Measurements from ENCODE around the gene CCDC110. TPM values are rescaled to one million over a fixed set of nuclear protein-coding genes. Genes with fewer than 3 reads are reported as not detected.

Gene CCDC110
- total RNA-seq, 4 donors from 2014 or later: 0.29 to 2.6 (median 2.1) TPM; not detected in 1

DNA sequence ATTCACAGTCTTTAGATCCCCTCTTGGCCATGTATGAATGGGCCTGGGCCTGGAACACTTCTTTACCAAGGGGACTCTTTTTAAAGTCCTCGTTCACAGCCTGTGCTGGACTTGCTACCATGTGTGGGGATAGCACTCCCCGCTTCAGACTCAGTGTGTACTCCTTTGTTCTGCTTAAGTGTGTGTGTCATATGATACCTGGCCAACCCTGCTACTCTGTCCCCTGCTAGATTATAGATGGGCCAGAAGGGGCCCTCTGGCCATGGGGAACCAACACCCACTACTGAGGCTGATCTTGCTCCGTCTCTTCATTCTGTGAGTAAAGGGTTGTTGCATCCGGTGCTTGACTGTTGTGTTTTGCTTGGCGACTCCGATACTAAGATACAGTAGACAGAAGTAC, 8.0 kb downstream of the CCDC110 start:
- TF ChIP-seq, protein P1, sequence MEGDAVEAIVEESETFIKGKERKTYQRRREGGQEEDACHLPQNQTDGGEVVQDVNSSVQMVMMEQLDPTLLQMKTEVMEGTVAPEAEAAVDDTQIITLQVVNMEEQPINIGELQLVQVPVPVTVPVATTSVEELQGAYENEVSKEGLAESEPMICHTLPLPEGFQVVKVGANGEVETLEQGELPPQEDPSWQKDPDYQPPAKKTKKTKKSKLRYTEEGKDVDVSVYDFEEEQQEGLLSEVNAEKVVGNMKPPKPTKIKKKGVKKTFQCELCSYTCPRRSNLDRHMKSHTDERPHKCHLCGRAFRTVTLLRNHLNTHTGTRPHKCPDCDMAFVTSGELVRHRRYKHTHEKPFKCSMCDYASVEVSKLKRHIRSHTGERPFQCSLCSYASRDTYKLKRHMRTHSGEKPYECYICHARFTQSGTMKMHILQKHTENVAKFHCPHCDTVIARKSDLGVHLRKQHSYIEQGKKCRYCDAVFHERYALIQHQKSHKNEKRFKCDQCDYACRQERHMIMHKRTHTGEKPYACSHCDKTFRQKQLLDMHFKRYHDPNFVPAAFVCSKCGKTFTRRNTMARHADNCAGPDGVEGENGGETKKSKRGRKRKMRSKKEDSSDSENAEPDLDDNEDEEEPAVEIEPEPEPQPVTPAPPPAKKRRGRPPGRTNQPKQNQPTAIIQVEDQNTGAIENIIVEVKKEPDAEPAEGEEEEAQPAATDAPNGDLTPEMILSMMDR (IDR thresholded peaks at IDR 0.05): no peak
- no peak for TF ChIP-seq POLR2A (IDR thresholded peaks at IDR 0.05)
- Histone ChIP-seq H3K4me1 (no peaks in the 10 kb centered on the region), H3K36me3 (no peaks in the 10 kb centered on the region), H3K9me3 (no peaks in the 10 kb centered on the region), H3K27ac (no peak overlapping the region), H3K27me3 (no peaks in the 10 kb centered on the region), H3K4me3 (no peak overlapping the region)
- intact Hi-C loops (cut with DNase I; ENCODE audit: low total_unique reads): no loop called here
- DNase-seq: no peak

DNA sequence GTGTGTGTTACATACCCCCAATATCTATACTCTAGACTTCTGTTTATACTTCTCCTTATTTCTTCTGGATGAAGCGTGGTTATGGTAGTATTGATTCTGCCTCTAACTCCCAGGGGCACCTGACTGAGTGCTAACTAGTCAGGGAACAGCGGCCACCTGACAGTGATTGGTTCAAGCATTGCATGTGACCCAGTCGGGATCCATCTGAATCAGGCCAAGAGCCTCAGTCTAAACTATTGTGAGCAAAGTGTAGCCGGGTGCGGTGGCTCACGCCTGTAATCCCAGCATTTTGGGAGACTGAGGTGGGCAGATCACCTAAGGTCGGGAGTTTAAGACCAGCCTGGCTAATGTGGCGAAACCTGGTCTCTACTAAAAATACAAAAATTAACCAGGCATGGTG, 10.0 kb downstream of the CCDC110 start:
- Histone ChIP-seq H3K27me3 (no peaks in the 10 kb centered on the region), H3K4me1 (no peaks in the 10 kb centered on the region), H3K36me3 (no peaks in the 10 kb centered on the region), H3K9me3 (no peaks in the 10 kb centered on the region), H3K4me3 (no peak overlapping the region), H3K27ac (no peak overlapping the region)
- no peak for DNase-seq
- no peak for TF ChIP-seq POLR2A (IDR thresholded peaks at IDR 0.05)
- TF ChIP-seq, protein P1 (IDR thresholded peaks at IDR 0.05): no peak
- intact Hi-C loops (cut with DNase I; ENCODE audit: low total_unique reads): no loop called here

DNA sequence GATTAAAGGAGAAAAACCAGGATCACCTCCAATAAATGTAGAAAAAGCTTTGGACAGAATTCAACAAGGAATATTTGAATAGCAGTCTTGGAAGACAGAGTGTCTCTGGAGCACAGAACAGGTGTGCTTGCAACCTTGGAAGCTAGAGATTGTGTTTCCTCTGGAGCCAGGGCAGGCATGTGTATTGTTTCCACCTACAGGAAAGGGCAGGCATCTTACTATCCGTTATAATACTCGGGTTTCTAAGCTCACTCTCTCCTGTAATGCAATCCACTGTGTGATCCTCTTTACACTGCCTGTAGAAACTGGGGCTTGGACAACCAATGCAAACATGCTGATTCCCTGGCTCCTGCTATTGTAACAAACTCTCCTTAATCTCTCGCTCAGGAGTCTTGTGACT, 14.4 kb downstream of the CCDC110 start:
- TF ChIP-seq, protein P1 (IDR thresholded peaks at IDR 0.05): no peak
- no peak for TF ChIP-seq POLR2A (IDR thresholded peaks at IDR 0.05)
- H3K4me3 ChIP-seq: no peak overlapping the region
- H3K4me1 ChIP-seq: no peaks in the 10 kb centered on the region
- H3K36me3 ChIP-seq: no peaks in the 10 kb centered on the region
- H3K9me3 ChIP-seq: no peaks in the 10 kb centered on the region
- H3K27me3 ChIP-seq: no peaks in the 10 kb centered on the region
- no peak for DNase-seq
- intact Hi-C loops (cut with DNase I; ENCODE audit: low total_unique reads): no loop called here
- no peak overlapping the region for H3K27ac ChIP-seq

DNA sequence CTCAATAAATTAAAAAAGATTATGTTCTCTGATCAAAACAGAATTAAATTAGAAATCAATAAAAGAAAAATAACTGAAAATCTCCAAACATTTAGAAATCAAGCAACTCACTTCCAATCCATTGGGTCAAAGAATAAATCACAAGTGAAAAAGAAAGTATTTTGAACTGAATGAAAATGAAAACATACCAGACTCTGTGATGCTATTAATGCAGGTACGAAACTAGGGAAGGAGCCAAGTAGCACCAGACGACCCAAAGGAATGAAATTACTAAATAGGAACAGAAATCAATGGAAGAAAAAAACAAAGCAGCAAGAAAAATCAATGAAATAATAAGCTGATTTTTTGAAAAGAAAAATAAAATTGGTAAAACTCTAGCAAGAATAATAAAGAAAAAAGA, 15.4 kb downstream of the CCDC110 start:
- Histone ChIP-seq H3K9me3 (no peaks in the 10 kb centered on the region), H3K4me1 (no peaks in the 10 kb centered on the region), H3K4me3 (no peak overlapping the region), H3K27me3 (no peaks in the 10 kb centered on the region), H3K27ac (no peak overlapping the region), H3K36me3 (no peaks in the 10 kb centered on the region)
- intact Hi-C loops (cut with DNase I; ENCODE audit: low total_unique reads): no loop called here
- TF ChIP-seq, protein P1 (IDR thresholded peaks at IDR 0.05): no peak
- TF ChIP-seq POLR2A (IDR thresholded peaks at IDR 0.05): no peak
- no peak for DNase-seq

DNA sequence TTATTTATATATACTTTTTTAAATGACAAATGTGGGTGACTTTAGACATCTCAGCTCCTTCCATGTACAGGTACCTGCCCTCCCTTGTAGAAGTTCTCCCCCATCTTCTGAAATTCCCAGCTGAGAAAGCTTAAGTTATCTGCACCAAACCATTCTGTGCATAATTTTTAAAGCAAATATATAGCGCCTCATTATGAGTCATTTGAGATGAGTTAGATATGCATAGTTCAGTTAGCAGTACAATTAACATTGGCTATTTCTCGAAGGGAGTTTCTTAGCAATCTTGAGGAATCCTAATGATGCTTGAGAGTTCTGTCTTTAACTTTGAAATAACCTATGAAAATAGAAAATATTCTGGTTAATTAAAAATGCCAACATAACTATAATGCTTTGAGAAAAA, 26.3 kb downstream of the CCDC110 start:
- Histone ChIP-seq H3K36me3 (no peaks in the 10 kb centered on the region), H3K9me3 (no peaks in the 10 kb centered on the region), H3K27ac (no peak overlapping the region), H3K4me3 (no peak overlapping the region), H3K27me3 (no peaks in the 10 kb centered on the region), H3K4me1 (no peaks in the 10 kb centered on the region)
- no peak for TF ChIP-seq POLR2A (IDR thresholded peaks at IDR 0.05)
- TF ChIP-seq, protein P1 (IDR thresholded peaks at IDR 0.05): no peak
- intact Hi-C loops (cut with DNase I; ENCODE audit: low total_unique reads): no loop called here
- DNase-seq: no peak
